ENCODE results near the gene CRY1.

Gene CRY1

DNA sequence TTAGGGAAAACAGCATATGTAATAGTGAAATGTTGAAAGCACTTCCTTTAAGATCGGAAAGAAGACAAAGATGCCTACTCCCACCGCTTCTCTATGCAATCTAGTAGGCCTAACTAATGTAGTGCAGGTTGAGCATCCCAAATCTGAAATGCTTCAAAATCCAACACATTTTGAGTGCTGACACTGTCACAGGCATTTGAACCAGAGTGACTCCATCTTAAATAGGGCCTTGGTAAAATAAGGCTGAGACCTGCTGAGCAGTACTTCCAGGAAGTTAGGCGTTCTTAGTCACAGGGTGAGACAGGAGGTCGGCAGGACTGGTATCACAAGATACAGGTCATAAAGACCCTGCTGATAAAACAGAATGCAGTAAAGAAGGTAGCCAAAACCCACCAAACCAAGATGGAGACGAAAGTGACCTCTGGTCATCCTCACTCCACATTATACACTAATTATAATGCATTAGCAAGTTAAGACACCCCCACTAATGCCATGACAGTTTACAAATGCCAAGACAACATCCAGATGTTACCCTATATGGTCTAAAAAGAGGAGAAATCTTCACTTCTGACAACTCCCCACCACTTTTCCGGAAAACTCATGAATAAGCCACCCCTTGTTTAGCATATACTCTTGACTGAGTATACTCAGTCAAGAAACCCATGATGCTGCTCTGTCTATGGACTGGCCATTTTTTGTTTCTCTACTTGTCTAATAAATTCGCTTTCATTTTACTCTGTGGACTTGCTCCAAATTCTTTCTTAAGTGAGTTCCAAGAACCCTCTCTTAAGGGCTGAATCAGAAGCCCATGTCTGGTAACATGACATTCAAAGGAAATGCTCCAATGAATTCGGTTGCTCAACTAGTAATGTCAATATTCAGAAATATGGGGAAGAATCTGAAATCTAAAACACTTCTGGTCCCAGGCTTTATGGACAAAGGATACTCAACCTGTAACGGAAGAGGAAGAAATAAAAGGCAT lies 59.3 kb downstream of the CRY1 start:
- Histone ChIP-seq H3K4me3 (ENCODE audit: insufficient read depth, low read length, poor library complexity, severe bottlenecking) (no peak overlapping the region), H3K27me3 (ENCODE audit: low read length) (no peaks in the 10 kb centered on the region), H4K20me1 (ENCODE audit: low read depth, low read length) (no peaks in the 10 kb centered on the region), H3K9me2 (replicated peaks; ENCODE audit: insufficient read depth, low read length) (no peaks in the 10 kb centered on the region), H3F3A (ENCODE audit: insufficient read depth) (no peaks in the 10 kb centered on the region), H3K9ac (ENCODE audit: low read length) (no peak overlapping the region), H2AFZ (ENCODE audit: low read depth, low read length, severe bottlenecking) (no peak overlapping the region), H3K4me2 (ENCODE audit: low read depth, low read length, poor library complexity, severe bottlenecking) (no peak overlapping the region), H3K9me3 (ENCODE audit: insufficient read depth, low read length) (no peaks in the 10 kb centered on the region), H3K79me2 (ENCODE audit: insufficient read depth, low read length) (no peaks in the 10 kb centered on the region), H3K36me3 (ENCODE audit: low read length) (no peaks in the 10 kb centered on the region), H3K27ac (ENCODE audit: low read depth, low read length) (no peak overlapping the region)
- TF ChIP-seq EZH2phosphoT487 (conservative IDR thresholded peaks at IDR 0.05; ENCODE audit: low read length), result no peak
- TF ChIP-seq, protein P1, sequence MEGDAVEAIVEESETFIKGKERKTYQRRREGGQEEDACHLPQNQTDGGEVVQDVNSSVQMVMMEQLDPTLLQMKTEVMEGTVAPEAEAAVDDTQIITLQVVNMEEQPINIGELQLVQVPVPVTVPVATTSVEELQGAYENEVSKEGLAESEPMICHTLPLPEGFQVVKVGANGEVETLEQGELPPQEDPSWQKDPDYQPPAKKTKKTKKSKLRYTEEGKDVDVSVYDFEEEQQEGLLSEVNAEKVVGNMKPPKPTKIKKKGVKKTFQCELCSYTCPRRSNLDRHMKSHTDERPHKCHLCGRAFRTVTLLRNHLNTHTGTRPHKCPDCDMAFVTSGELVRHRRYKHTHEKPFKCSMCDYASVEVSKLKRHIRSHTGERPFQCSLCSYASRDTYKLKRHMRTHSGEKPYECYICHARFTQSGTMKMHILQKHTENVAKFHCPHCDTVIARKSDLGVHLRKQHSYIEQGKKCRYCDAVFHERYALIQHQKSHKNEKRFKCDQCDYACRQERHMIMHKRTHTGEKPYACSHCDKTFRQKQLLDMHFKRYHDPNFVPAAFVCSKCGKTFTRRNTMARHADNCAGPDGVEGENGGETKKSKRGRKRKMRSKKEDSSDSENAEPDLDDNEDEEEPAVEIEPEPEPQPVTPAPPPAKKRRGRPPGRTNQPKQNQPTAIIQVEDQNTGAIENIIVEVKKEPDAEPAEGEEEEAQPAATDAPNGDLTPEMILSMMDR (IDR thresholded peaks at IDR 0.05; ENCODE audit: insufficient read depth, low read length, poor library complexity, severe bottlenecking), result no peak

DNA sequence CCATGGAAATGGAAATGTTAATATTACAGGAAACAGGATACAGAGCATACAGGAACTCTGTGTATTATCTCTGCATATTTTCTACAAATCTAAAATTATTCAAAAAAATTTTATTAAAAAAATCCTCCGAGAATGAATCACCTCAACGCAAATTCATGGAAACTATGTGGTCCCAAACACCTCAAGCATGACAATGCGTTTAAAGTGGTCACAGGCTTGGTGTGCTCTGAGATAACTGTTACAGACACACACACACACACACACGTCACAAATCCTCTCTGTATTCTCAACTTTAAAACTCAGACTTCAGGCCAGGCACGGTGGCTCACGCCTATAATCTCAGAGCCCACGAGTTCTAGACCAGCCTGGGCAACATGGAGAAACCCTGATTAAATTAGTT lies 61.1 kb downstream of the CRY1 start:
- Histone ChIP-seq H3K4me3 (ENCODE audit: insufficient read depth, low read length, poor library complexity, severe bottlenecking) (no peak overlapping the region), H3K9ac (ENCODE audit: low read length) (no peak overlapping the region), H3K27me3 (ENCODE audit: low read length) (no peaks in the 10 kb centered on the region), H3K27ac (ENCODE audit: low read depth, low read length) (no peak overlapping the region), H3K36me3 (ENCODE audit: low read length) (no peaks in the 10 kb centered on the region), H3K9me3 (ENCODE audit: insufficient read depth, low read length) (no peaks in the 10 kb centered on the region), H3K79me2 (ENCODE audit: insufficient read depth, low read length) (no peaks in the 10 kb centered on the region), H3F3A (ENCODE audit: insufficient read depth) (no peaks in the 10 kb centered on the region), H2AFZ (ENCODE audit: low read depth, low read length, severe bottlenecking) (no peak overlapping the region), H3K9me2 (replicated peaks; ENCODE audit: insufficient read depth, low read length) (no peaks in the 10 kb centered on the region), H3K4me2 (ENCODE audit: low read depth, low read length, poor library complexity, severe bottlenecking) (no peak overlapping the region), H4K20me1 (ENCODE audit: low read depth, low read length) (no peaks in the 10 kb centered on the region)
- no peak for TF ChIP-seq EZH2phosphoT487 (conservative IDR thresholded peaks at IDR 0.05; ENCODE audit: low read length)
- TF ChIP-seq, protein P1 (IDR thresholded peaks at IDR 0.05; ENCODE audit: insufficient read depth, low read length, poor library complexity, severe bottlenecking), result no peak

DNA sequence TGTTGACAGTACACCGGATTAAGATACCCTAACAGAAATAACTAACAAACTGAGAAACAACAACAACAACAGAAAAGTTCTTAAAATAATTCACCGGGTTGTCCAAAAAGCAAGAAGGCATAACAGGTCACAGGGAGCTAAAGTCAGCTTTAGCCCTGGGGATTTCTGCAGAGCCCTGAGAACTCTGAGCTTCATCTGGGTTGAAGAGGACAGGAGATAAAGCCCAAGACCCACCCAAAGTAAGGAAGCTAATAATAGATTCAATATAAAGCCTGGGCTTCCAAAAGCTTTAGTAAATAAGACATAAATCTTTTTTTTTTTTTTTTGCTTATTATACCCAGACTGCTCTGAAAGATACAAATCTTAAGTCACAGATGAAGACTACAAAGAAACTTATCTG lies 62.3 kb downstream of the CRY1 start:
- H3K27ac ChIP-seq (ENCODE audit: low read depth, low read length), result no peak overlapping the region
- H2AFZ ChIP-seq (ENCODE audit: low read depth, low read length, severe bottlenecking), result no peak overlapping the region
- no peaks in the 10 kb centered on the region for H4K20me1 ChIP-seq (ENCODE audit: low read depth, low read length)
- no peaks in the 10 kb centered on the region for H3K9me3 ChIP-seq (ENCODE audit: insufficient read depth, low read length)
- H3K4me3 ChIP-seq (ENCODE audit: insufficient read depth, low read length, poor library complexity, severe bottlenecking), result no peak overlapping the region
- no peak overlapping the region for H3K9ac ChIP-seq (ENCODE audit: low read length)
- H3K79me2 ChIP-seq (ENCODE audit: insufficient read depth, low read length), result no peaks in the 10 kb centered on the region
- H3K4me2 ChIP-seq (ENCODE audit: low read depth, low read length, poor library complexity, severe bottlenecking), result no peak overlapping the region
- H3F3A ChIP-seq (ENCODE audit: insufficient read depth), result no peaks in the 10 kb centered on the region
- TF ChIP-seq EZH2phosphoT487 (conservative IDR thresholded peaks at IDR 0.05; ENCODE audit: low read length), result no peak
- TF ChIP-seq, protein P1 (IDR thresholded peaks at IDR 0.05; ENCODE audit: insufficient read depth, low read length, poor library complexity, severe bottlenecking), result no peak
- no peaks in the 10 kb centered on the region for H3K27me3 ChIP-seq (ENCODE audit: low read length)
- H3K36me3 ChIP-seq (ENCODE audit: low read length), result no peaks in the 10 kb centered on the region
- H3K9me2 ChIP-seq (replicated peaks; ENCODE audit: insufficient read depth, low read length), result no peaks in the 10 kb centered on the region

Data from SU-DHL-6 (cell line).